Measurements from ENCODE around the gene ADGRF4.

DNA sequence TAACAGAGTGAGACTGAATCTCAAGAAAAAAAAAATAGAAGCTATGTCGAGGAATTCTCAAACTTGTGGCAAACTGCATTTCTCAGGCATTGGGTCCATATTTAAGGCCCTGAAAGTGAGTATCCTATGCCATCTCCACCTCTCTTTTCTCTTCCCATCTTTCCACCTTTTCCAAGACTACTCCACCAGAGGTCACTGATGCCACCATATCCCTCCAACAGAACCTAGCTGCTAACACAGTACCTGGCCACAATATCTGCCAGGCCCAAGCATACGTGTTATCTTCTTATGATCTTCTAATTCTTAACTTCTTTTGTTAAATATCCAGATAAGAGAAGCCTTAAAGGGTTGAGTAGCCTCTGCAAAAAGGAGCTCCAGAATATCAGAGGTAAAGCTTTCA, 8.2 kb upstream of the ADGRF4 start:
- no peak for TF ChIP-seq POLR2A (IDR thresholded peaks at IDR 0.05)
- TF ChIP-seq, protein P1, sequence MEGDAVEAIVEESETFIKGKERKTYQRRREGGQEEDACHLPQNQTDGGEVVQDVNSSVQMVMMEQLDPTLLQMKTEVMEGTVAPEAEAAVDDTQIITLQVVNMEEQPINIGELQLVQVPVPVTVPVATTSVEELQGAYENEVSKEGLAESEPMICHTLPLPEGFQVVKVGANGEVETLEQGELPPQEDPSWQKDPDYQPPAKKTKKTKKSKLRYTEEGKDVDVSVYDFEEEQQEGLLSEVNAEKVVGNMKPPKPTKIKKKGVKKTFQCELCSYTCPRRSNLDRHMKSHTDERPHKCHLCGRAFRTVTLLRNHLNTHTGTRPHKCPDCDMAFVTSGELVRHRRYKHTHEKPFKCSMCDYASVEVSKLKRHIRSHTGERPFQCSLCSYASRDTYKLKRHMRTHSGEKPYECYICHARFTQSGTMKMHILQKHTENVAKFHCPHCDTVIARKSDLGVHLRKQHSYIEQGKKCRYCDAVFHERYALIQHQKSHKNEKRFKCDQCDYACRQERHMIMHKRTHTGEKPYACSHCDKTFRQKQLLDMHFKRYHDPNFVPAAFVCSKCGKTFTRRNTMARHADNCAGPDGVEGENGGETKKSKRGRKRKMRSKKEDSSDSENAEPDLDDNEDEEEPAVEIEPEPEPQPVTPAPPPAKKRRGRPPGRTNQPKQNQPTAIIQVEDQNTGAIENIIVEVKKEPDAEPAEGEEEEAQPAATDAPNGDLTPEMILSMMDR (IDR thresholded peaks at IDR 0.05), result no peak
